ENCODE results near the gene GDF2. TPM values are rescaled to one million over a fixed set of nuclear protein-coding genes. Genes with fewer than 3 reads are reported as not detected.

GDF2 gene
- total and polyA plus RNA-seq, 10 of the 15 experiments (the other 5 are each of a cell fraction or from before 2014, with no cell fraction given): not detected

DNA sequence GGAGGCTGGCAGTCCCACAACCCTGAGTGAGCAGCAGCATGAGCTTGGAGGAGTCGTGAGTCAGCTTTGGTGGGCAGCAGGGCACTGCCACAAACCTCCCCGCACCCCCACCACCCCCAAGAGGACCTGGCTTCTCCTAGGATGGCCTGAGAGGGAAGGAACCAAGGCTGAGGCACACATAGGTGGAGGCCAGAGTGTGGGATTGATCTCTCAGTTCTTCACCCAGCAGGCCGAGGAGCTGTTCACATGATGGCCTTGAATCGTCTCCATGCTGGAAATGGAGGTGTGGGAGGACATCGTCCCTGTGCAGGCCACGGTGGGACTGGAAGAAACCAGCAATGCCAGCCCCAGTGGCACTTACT lies 39.6 kb upstream of the GDF2 start:
- in situ Hi-C loops (cut with MboI): no loop called here
- 22% methylated on average over 6 of the region's 6 CpGs for WGBS (ENCODE audit: insufficient coverage, insufficient replicate concordance, low lambda C conversion rate, missing lambda C conversion rate)
- Histone ChIP-seq H2AFZ (ENCODE audit: control insufficient read depth, low read depth, low read length) (no peak overlapping the region), H3K36me3 (ENCODE audit: control insufficient read depth in 2 of 2, insufficient read depth in 2 of 2, low read length in 1 of 2) (no peaks in the 10 kb centered on the region), H4K20me1 (ENCODE audit: control insufficient read depth, insufficient read depth) (no peaks in the 10 kb centered on the region), H3K27ac (ENCODE audit: control insufficient read depth, insufficient read depth) (no peak overlapping the region), H3K4me1 (ENCODE audit: control insufficient read depth, insufficient read depth, low read length) (no peaks in the 10 kb centered on the region), H3K4me3 (no peak overlapping the region), H3K9ac (ENCODE audit: control insufficient read depth, insufficient read depth, low read length) (no peak overlapping the region), H3K79me2 (ENCODE audit: control insufficient read depth, insufficient read depth, low read length) (no peaks in the 10 kb centered on the region), H3K4me2 (ENCODE audit: control insufficient read depth, insufficient read depth) (no peak overlapping the region), H3K9me3 (replicated peaks; ENCODE audit: control insufficient read depth, insufficient read depth, low read length) (no peaks in the 10 kb centered on the region), H3K27me3 (replicated peaks in 1 of 2; ENCODE audit: control insufficient read depth in 2 of 2, insufficient read depth in 2 of 2, low read length in 1 of 2) (no peaks in the 10 kb centered on the region; a peak in 1 of 4 replicates)
- ChIA-PET POLR2A (no interaction called here), SMC1A (ENCODE audit: uncharacterized antibody, unreplicated experiment) (no interaction called here), RAD21 (ENCODE audit: unreplicated experiment) (no interaction called here), CTCF (interaction anchor here (1.3 to 1.4 kb wide), 2 partner anchors 29 to 235 kb away, joined by 3 to 4 read pairs; no protein-coding TSS in a partner anchor)
- no peak for FAIRE-seq
- no peak for ATAC-seq
- intact Hi-C loops (cut with micrococcal nuclease; ENCODE audit: unreplicated experiment): no loop called here
- DNase-seq (ENCODE audit: low read depth, low spot score): no peak
- no TSS peak for BruUV-seq (replicated peaks)
- TF ChIP-seq ZSCAN29 (IDR thresholded peaks at IDR 0.05): no peak
- TF ChIP-seq ZZZ3 (IDR thresholded peaks at IDR 0.05; ENCODE audit: control insufficient read depth, insufficient read length, low read depth): no peak
- TF ChIP-seq, protein P1, sequence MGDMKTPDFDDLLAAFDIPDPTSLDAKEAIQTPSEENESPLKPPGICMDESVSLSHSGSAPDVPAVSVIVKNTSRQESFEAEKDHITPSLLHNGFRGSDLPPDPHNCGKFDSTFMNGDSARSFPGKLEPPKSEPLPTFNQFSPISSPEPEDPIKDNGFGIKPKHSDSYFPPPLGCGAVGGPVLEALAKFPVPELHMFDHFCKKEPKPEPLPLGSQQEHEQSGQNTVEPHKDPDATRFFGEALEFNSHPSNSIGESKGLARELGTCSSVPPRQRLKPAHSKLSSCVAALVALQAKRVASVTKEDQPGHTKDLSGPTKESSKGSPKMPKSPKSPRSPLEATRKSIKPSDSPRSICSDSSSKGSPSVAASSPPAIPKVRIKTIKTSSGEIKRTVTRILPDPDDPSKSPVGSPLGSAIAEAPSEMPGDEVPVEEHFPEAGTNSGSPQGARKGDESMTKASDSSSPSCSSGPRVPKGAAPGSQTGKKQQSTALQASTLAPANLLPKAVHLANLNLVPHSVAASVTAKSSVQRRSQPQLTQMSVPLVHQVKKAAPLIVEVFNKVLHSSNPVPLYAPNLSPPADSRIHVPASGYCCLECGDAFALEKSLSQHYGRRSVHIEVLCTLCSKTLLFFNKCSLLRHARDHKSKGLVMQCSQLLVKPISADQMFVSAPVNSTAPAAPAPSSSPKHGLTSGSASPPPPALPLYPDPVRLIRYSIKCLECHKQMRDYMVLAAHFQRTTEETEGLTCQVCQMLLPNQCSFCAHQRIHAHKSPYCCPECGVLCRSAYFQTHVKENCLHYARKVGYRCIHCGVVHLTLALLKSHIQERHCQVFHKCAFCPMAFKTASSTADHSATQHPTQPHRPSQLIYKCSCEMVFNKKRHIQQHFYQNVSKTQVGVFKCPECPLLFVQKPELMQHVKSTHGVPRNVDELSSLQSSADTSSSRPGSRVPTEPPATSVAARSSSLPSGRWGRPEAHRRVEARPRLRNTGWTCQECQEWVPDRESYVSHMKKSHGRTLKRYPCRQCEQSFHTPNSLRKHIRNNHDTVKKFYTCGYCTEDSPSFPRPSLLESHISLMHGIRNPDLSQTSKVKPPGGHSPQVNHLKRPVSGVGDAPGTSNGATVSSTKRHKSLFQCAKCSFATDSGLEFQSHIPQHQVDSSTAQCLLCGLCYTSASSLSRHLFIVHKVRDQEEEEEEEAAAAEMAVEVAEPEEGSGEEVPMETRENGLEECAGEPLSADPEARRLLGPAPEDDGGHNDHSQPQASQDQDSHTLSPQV (IDR thresholded peaks at IDR 0.05): no peak
- no peak for TF ChIP-seq ATF7 (IDR thresholded peaks at IDR 0.05; ENCODE audit: low read depth)
- no peak for TF ChIP-seq BCL11A (IDR thresholded peaks at IDR 0.05; ENCODE audit: low read depth, low read length)
- no peak for TF ChIP-seq NFXL1 (IDR thresholded peaks at IDR 0.05; ENCODE audit: borderline replicate concordance)
- TF ChIP-seq RCOR1 (conservative IDR thresholded peaks at IDR 0.05; ENCODE audit: low read depth, low read length): no peak
- no peak for TF ChIP-seq HDAC2 (IDR thresholded peaks at IDR 0.05)
- no peak for TF ChIP-seq NFIC (IDR thresholded peaks at IDR 0.05; ENCODE audit: low read depth, low read length)
- TF ChIP-seq SPI1 (IDR thresholded peaks at IDR 0.05; ENCODE audit: borderline replicate concordance, insufficient read depth, low read depth, low read length): no peak
- TF ChIP-seq GATAD2B (conservative IDR thresholded peaks at IDR 0.05; ENCODE audit: low read depth): no peak
- TF ChIP-seq, protein P2, sequence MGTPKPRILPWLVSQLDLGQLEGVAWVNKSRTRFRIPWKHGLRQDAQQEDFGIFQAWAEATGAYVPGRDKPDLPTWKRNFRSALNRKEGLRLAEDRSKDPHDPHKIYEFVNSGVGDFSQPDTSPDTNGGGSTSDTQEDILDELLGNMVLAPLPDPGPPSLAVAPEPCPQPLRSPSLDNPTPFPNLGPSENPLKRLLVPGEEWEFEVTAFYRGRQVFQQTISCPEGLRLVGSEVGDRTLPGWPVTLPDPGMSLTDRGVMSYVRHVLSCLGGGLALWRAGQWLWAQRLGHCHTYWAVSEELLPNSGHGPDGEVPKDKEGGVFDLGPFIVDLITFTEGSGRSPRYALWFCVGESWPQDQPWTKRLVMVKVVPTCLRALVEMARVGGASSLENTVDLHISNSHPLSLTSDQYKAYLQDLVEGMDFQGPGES (IDR thresholded peaks at IDR 0.05): no peak
- TF ChIP-seq NRF1 (conservative IDR thresholded peaks at IDR 0.05; ENCODE audit: low read depth, low read length): no peak
- TF ChIP-seq CBX5 (IDR thresholded peaks at IDR 0.05; ENCODE audit: low read depth): no peak
- no peak for TF ChIP-seq SMARCA5 (IDR thresholded peaks at IDR 0.05)

All from GM12878 (cell line).